Keratinocyte (primary cell): Measurements from ENCODE around the gene MPP2. TPM values are rescaled to one million over a fixed set of nuclear protein-coding genes. Genes with fewer than 3 reads are reported as not detected.

Experiments used
- DNase-seq: peaks from one replicate; pipeline ENCODE4 v3.0.0-alpha.2; 2011; ENCODE audit warnings: low read depth, missing footprints, low spot score
- FAIRE-seq: peaks from 2 replicates; lab custom pipeline; 2011; peaks lifted over from hg19 to GRCh38; lab: Jason Lieb, UNC
- H2AFZ ChIP-seq: 2 replicates; pipeline ENCODE4 v1.6.0; 2012; ENCODE audit warnings: low read length, control low read depth, inconsistent platforms; ENCODE audit not compliant: control insufficient read depth
- H3K27ac ChIP-seq: 2 replicates; pipeline ENCODE4 v1.5.1; 2011; ENCODE audit warnings: low read length; ENCODE audit not compliant: control insufficient read depth, insufficient read depth
- H3K27me3 ChIP-seq: 3 replicates; pipeline ENCODE4 v1.6.0; 2011; ENCODE audit warnings: low read length; ENCODE audit not compliant: control insufficient read depth, insufficient read depth; ENCODE audit errors: extremely low read depth
- H3K36me3 ChIP-seq, 2 experiments: 2 replicates in 1 of 2; 3 replicates in 1 of 2; pipeline ENCODE4 v1.5.1; 2011; ENCODE audit warnings: low read length in 2 of 2, mild to moderate bottlenecking in 1 of 2; ENCODE audit not compliant: control insufficient read depth in 2 of 2, insufficient read depth in 2 of 2; ENCODE audit errors: extremely low read depth in 1 of 2
- H3K4me1 ChIP-seq: 3 replicates; pipeline ENCODE4 v1.5.1; 2011; ENCODE audit warnings: low read length; ENCODE audit not compliant: control insufficient read depth, insufficient read depth; ENCODE audit errors: extremely low read depth
- H3K4me2 ChIP-seq: 3 replicates; pipeline ENCODE4 v1.6.0; 2011; ENCODE audit warnings: low read depth, low read length; ENCODE audit not compliant: control insufficient read depth, insufficient read depth; ENCODE audit errors: extremely low read depth
- H3K4me3 ChIP-seq, 3 experiments: fragments of 200-600 bp in 1 of 3; sonication (generic) in 1 of 3; 2 replicates in 2 of 3; 3 replicates in 1 of 3; pipeline ENCODE4 v1.5.1; 2011 to 2016; ENCODE audit warnings: low read length in 3 of 3, mild to moderate bottlenecking in 3 of 3, control low read depth in 2 of 3, inconsistent platforms in 1 of 3, low read depth in 1 of 3, mixed read lengths in 1 of 3, mixed run types in 1 of 3, moderate library complexity in 1 of 3; ENCODE audit not compliant: control insufficient read depth in 2 of 3, insufficient read depth in 2 of 3; ENCODE audit errors: extremely low read depth in 1 of 3
- H3K79me2 ChIP-seq: 2 replicates; pipeline ENCODE4 v1.6.0; 2012; ENCODE audit warnings: low read length; ENCODE audit not compliant: control insufficient read depth, insufficient read depth
- H3K9ac ChIP-seq: 3 replicates; pipeline ENCODE4 v1.6.0; 2011; ENCODE audit warnings: low read length; ENCODE audit not compliant: control insufficient read depth, insufficient read depth; ENCODE audit errors: extremely low read depth
- H3K9me1 ChIP-seq: 3 replicates; pipeline ENCODE4 v1.6.0; 2011; ENCODE audit warnings: low read length; ENCODE audit not compliant: control insufficient read depth, insufficient read depth; ENCODE audit errors: extremely low read depth
- H3K9me3 ChIP-seq: 2 replicates; pipeline ENCODE4 v1.5.1; 2012; ENCODE audit warnings: low read depth, low read length; ENCODE audit not compliant: control insufficient read depth
- H4K20me1 ChIP-seq: 3 replicates; pipeline ENCODE4 v1.6.0; 2011; ENCODE audit warnings: low read length; ENCODE audit not compliant: control insufficient read depth, insufficient read depth; ENCODE audit errors: extremely low read depth
- EZH2 ChIP-seq: IDR thresholded peaks from one replicate; pipeline ENCODE4 v1.6.1; 2012; ENCODE audit warnings: inconsistent platforms, mild to moderate bottlenecking, low read length, moderate library complexity
- dilution Hi-C: fragments of 300-500 bp; cut with MboI; formaldehyde crosslinking; loops from one replicate; pipeline ENCODE4 v1.7.0; 2020; ENCODE audit warnings: low sequenced_read_pairs; ENCODE audit not compliant: extremely low pct_ligation_motif_present
- polyA plus RNA-seq, 5 experiments: library from polyadenylated mRNA; depleted of rRNA in 3 of 5; stranded (reverse) in 3 of 5; stranded (forward) in 1 of 5; unstranded in 1 of 5; fragments of >200 nt; gene quantifications; 1 replicate in 1 of 5; 2 replicates in 3 of 5; 3 replicates in 1 of 5; pipeline versions ENCODE4 v1.2.1 to v1.2.3, GENCODE V29; 2011 to 2012; ENCODE audit warnings: missing spikeins in 2 of 5, low read depth in 1 of 5, low replicate concordance in 1 of 5
- TF ChIP-seq, protein P1 (sequence below), 3 experiments: IDR thresholded peaks in 1 of 3; conservative IDR thresholded peaks in 1 of 3; optimal IDR thresholded peaks in 1 of 3; 2 replicates in 2 of 3; 3 replicates in 1 of 3; pipeline versions ENCODE3 to v1.5.1; 2011; ENCODE audit warnings: low read length in 3 of 3, mild to moderate bottlenecking in 3 of 3, moderate library complexity in 2 of 3, control low read depth in 1 of 3, inconsistent platforms in 1 of 3; ENCODE audit not compliant: insufficient read depth in 2 of 3; ENCODE audit errors: extremely low read depth in 1 of 3

Gene MPP2
- polyA plus RNA-seq, 1 donor (not counting 4 experiments of a cell fraction or from before 2014, with no cell fraction given), result 0.12 TPM

GRCh38 chr17:43860077-43860725, 47.1 kb downstream of the MPP2 start:
- Histone ChIP-seq H3K9ac (no peak overlapping the region), H3K4me2 (no peak overlapping the region), H3K79me2 (no peaks in the 10 kb centered on the region), H3K36me3 (no peaks in the 10 kb centered on the region), H3K4me3 (no peak overlapping the region), H3K27me3 (peaks cover 29% of the 10 kb centered on the region), H2AFZ (no peak overlapping the region), H3K9me3 (no peaks in the 10 kb centered on the region), H3K27ac (no peak overlapping the region), H4K20me1 (no peaks in the 10 kb centered on the region), H3K4me1 (no peaks in the 10 kb centered on the region), H3K9me1 (no peaks in the 10 kb centered on the region)
- TF ChIP-seq EZH2, result no peak
- TF ChIP-seq, protein P1, sequence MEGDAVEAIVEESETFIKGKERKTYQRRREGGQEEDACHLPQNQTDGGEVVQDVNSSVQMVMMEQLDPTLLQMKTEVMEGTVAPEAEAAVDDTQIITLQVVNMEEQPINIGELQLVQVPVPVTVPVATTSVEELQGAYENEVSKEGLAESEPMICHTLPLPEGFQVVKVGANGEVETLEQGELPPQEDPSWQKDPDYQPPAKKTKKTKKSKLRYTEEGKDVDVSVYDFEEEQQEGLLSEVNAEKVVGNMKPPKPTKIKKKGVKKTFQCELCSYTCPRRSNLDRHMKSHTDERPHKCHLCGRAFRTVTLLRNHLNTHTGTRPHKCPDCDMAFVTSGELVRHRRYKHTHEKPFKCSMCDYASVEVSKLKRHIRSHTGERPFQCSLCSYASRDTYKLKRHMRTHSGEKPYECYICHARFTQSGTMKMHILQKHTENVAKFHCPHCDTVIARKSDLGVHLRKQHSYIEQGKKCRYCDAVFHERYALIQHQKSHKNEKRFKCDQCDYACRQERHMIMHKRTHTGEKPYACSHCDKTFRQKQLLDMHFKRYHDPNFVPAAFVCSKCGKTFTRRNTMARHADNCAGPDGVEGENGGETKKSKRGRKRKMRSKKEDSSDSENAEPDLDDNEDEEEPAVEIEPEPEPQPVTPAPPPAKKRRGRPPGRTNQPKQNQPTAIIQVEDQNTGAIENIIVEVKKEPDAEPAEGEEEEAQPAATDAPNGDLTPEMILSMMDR (optimal IDR thresholded peaks at IDR 0.05 in 1 of 3, IDR thresholded peaks at IDR 0.05 in 1 of 3, conservative IDR thresholded peaks at IDR 0.05 in 1 of 3; ENCODE audit: extremely low read depth in 1 of 3, insufficient read depth in 2 of 3, low read length in 3 of 3), result no peak
- FAIRE-seq (no peak), DNase-seq (no peak)
- dilution Hi-C loops, result no loop called here

GRCh38 chr17:43857957-43858600, 49.3 kb downstream of the MPP2 start:
- H3K9ac ChIP-seq, result no peak overlapping the region
- DNase-seq, result no peak
- no peak for FAIRE-seq
- H3K79me2 ChIP-seq, result no peaks in the 10 kb centered on the region
- no peak overlapping the region for H3K4me2 ChIP-seq
- dilution Hi-C loops, result no loop called here
- no peak overlapping the region for H3K27ac ChIP-seq
- H2AFZ ChIP-seq, result no peak overlapping the region
- no peaks in the 10 kb centered on the region for H3K9me1 ChIP-seq
- no peaks in the 10 kb centered on the region for H3K36me3 ChIP-seq
- no peaks in the 10 kb centered on the region for H3K9me3 ChIP-seq
- peaks cover 30% of the 10 kb centered on the region for H3K27me3 ChIP-seq
- no peak overlapping the region for H3K4me3 ChIP-seq
- H3K4me1 ChIP-seq, result no peaks in the 10 kb centered on the region
- no peak for TF ChIP-seq EZH2
- TF ChIP-seq, protein P1 (optimal IDR thresholded peaks at IDR 0.05 in 1 of 3, IDR thresholded peaks at IDR 0.05 in 1 of 3, conservative IDR thresholded peaks at IDR 0.05 in 1 of 3; ENCODE audit: extremely low read depth in 1 of 3, insufficient read depth in 2 of 3, low read length in 3 of 3), result no peak
- H4K20me1 ChIP-seq, result no peaks in the 10 kb centered on the region
